K562 (cell line): Measurements from ENCODE around the gene GAS2L2. TPM values are rescaled to one million over a fixed set of nuclear protein-coding genes. Genes with fewer than 3 reads are reported as not detected.

Experiments
- ATAC-seq: fragments of 200-7000 bp; cut with Tn5 transposase; 3 replicates; pipeline ENCODE4 v1.9.1; 2020; ENCODE audit warnings: moderate library complexity
- BruUV-seq: library from RNA; stranded (reverse); fragments of 400-500 nt; replicated peaks from 2 replicates; lab custom pipeline; 2021; lab: Mats Ljungman, UMichigan
- CTCF ChIA-PET: fragments of 300-600 bp; formaldehyde crosslinking; extraction: SDS; loops from one replicate; lab custom pipeline; 2021; ENCODE audit warnings: low intra/inter-chr PET ratio; lab: Yijun Ruan, JAX
- POLR2A ChIA-PET: fragments of 300-600, 350-650 bp; sonication (Branson Sonifier 250); formaldehyde crosslinking; extraction: SDS; loops from one replicate; lab custom pipeline; 2021; ENCODE audit warnings: antibody characterized with exemption, inconsistent platforms; lab: Yijun Ruan, JAX
- DNase-seq, 4 experiments: peaks; one replicate each; pipeline versions ENCODE4 v3.0.0 to v3.0.0-alpha.2; 2011 to 2018; ENCODE audit warnings: low spot score in 3 of 4, mixed read lengths in 3 of 4; ENCODE audit errors: extremely low read depth in 1 of 4
- FAIRE-seq: peaks from 2 replicates; lab custom pipeline; 2011; peaks lifted over from hg19 to GRCh38; lab: Jason Lieb, UNC
- H2AFZ ChIP-seq: 2 replicates; pipeline ENCODE4 v1.6.0; 2011; ENCODE audit warnings: low read depth, low read length, control low read depth, inconsistent platforms
- H3K27ac ChIP-seq: fragments of 200-600 bp; 3 replicates; pipeline ENCODE4 v1.8.0; 2011; ENCODE audit warnings: low read depth, mild to moderate bottlenecking, control low read depth, inconsistent platforms, low read length, moderate library complexity, mixed read lengths; ENCODE audit errors: extremely low read depth
- H3K27me3 ChIP-seq, 2 experiments: fragments of 300-600 bp in 1 of 2; 2 replicates in 1 of 2; 3 replicates in 1 of 2; pipeline versions ENCODE4 v1.6.0 to v1.8.0; 2011; ENCODE audit warnings: inconsistent platforms in 2 of 2, low read length in 2 of 2, mild to moderate bottlenecking in 1 of 2, mixed read lengths in 1 of 2, moderate library complexity in 1 of 2; ENCODE audit not compliant: control insufficient read depth in 2 of 2, insufficient read depth in 2 of 2
- H3K36me3 ChIP-seq: fragments of 300-600 bp; 3 replicates; pipeline ENCODE4 v1.8.0; 2011; ENCODE audit warnings: mild to moderate bottlenecking, low read length, inconsistent platforms; ENCODE audit not compliant: control insufficient read depth, insufficient read depth
- H3K4me1 ChIP-seq, 2 experiments: fragments of 200-600 bp in 1 of 2; replicated peaks in 1 of 2; 2 replicates in 1 of 2; 3 replicates in 1 of 2; pipeline versions ENCODE4 v1.5.1 to v1.8.0; 2011; ENCODE audit warnings: inconsistent platforms in 2 of 2, low read length in 2 of 2, mild to moderate bottlenecking in 1 of 2, mixed read lengths in 1 of 2, moderate library complexity in 1 of 2; ENCODE audit not compliant: control insufficient read depth in 2 of 2, insufficient read depth in 2 of 2
- H3K4me2 ChIP-seq: 2 replicates; pipeline ENCODE4 v1.6.1; 2011; ENCODE audit warnings: low read length, control low read depth, inconsistent platforms, mixed read lengths; ENCODE audit not compliant: insufficient read depth
- H3K4me3 ChIP-seq: fragments of 200-600 bp; sonication (generic), shearing (Covaris generic); 2 replicates; pipeline ENCODE4 v1.5.1; 2016; ENCODE audit warnings: control low read depth, inconsistent platforms
- H3K79me2 ChIP-seq: fragments of 200-600 bp; 3 replicates; pipeline ENCODE4 v1.8.0; 2011; ENCODE audit warnings: low read length, inconsistent platforms; ENCODE audit not compliant: control insufficient read depth, insufficient read depth
- H3K9ac ChIP-seq, 2 experiments: 2 replicates each; pipeline versions ENCODE4 v1.6.0 to v1.6.1; 2011; ENCODE audit warnings: low read depth in 2 of 2, low read length in 2 of 2, control low read depth in 1 of 2, inconsistent platforms in 1 of 2, mild to moderate bottlenecking in 1 of 2, mixed read lengths in 1 of 2; ENCODE audit not compliant: insufficient read depth in 1 of 2
- H3K9me1 ChIP-seq: one replicate; pipeline ENCODE4 v1.6.0; 2011; ENCODE audit warnings: inconsistent platforms, mild to moderate bottlenecking, low read length, moderate library complexity; ENCODE audit not compliant: control insufficient read depth, insufficient read depth
- H3K9me3 ChIP-seq: replicated peaks from 2 replicates; pipeline ENCODE4 v1.5.1; 2011; ENCODE audit warnings: low read depth, low read length, inconsistent platforms; ENCODE audit not compliant: control insufficient read depth, insufficient read depth
- H4K20me1 ChIP-seq: replicated peaks from 2 replicates; pipeline ENCODE4 v1.6.1; 2011; ENCODE audit warnings: low read length, inconsistent platforms, mixed read lengths; ENCODE audit not compliant: control insufficient read depth, insufficient read depth
- BHLHE40 ChIP-seq: IDR thresholded peaks from 2 replicates; pipeline ENCODE4 v1.6.1; 2011; ENCODE audit warnings: low read length, improper control_type of control experiment
- CBX5 ChIP-seq: IDR thresholded peaks from 2 replicates; pipeline ENCODE4 v1.6.1; 2014; ENCODE audit warnings: low read depth, borderline replicate concordance
- CXXC5 ChIP-seq: fragments of 250-450 bp; sonication (Bioruptor Pico); IDR thresholded peaks from 2 replicates; pipeline ENCODE4 v1.8.0; 2022; ENCODE audit warnings: inconsistent platforms, mild to moderate bottlenecking, moderate library complexity
- FOSL1 ChIP-seq: fragments of 200-800 bp; sonication (Bioruptor generic); conservative IDR thresholded peaks from 2 replicates; pipeline ENCODE4 v1.6.1; 2016; ENCODE audit warnings: missing genetic modification characterization, missing compliant biosample characterization
- FOXM1 ChIP-seq, 2 experiments: fragments of 450-650 bp in 1 of 2; sonication (generic) in 1 of 2; formaldehyde crosslinking in 1 of 2; IDR thresholded peaks; 2 replicates each; pipeline versions ENCODE4 v1.6.1 to v1.9.0; 2017 to 2022; ENCODE audit warnings: low read depth in 2 of 2, mild to moderate bottlenecking in 2 of 2, missing genetic modification reagents in 1 of 2, moderate library complexity in 1 of 2
- L3MBTL2 ChIP-seq: fragments of 450-650 bp; IDR thresholded peaks from 2 replicates; pipeline ENCODE4 v1.6.1; 2016; ENCODE audit warnings: mild to moderate bottlenecking, moderate library complexity
- MAX ChIP-seq: sonication (generic); formaldehyde crosslinking; IDR thresholded peaks from 2 replicates; pipeline ENCODE4 v1.9.0; 2022; ENCODE audit warnings: mild to moderate bottlenecking, missing genetic modification reagents
- MED1 ChIP-seq: sonication (generic); formaldehyde crosslinking; IDR thresholded peaks from 2 replicates; pipeline ENCODE4 v1.8.1; 2023; ENCODE audit warnings: missing genetic modification reagents, borderline replicate concordance
- NR2C1 ChIP-seq, 2 experiments: fragments of 450-650 bp; IDR thresholded peaks; 2 replicates each; pipeline ENCODE4 v1.6.1; 2017; ENCODE audit warnings: mild to moderate bottlenecking in 2 of 2, antibody characterized with exemption in 1 of 2, inconsistent platforms in 1 of 2, missing compliant biosample characterization in 1 of 2, missing genetic modification characterization in 1 of 2
- NRF1 ChIP-seq, 2 experiments: fragments of 450-650 bp; IDR thresholded peaks in 1 of 2; conservative IDR thresholded peaks in 1 of 2; 2 replicates each; pipeline ENCODE4 v1.6.1; 2014; ENCODE audit warnings: mild to moderate bottlenecking in 2 of 2
- PYGO2 ChIP-seq: fragments of 450-650 bp; IDR thresholded peaks from 2 replicates; pipeline ENCODE4 v1.6.1; 2016; ENCODE audit warnings: mild to moderate bottlenecking, missing genetic modification characterization, moderate library complexity, missing compliant biosample characterization
- ZNF79 ChIP-seq: fragments of 250-450 bp; sonication (Bioruptor Pico); IDR thresholded peaks from 2 replicates; pipeline ENCODE4 v1.4.0; 2020; ENCODE audit warnings: low read depth, mild to moderate bottlenecking, moderate library complexity
- WGBS: fragments of 100-300 bp; shearing (Covaris generic); methylation state at CpG from one replicate; pipeline ENCODE4 v1.1.6; 2016; ENCODE audit warnings: low coverage, mixed read lengths; ENCODE audit not compliant: insufficient coverage; ENCODE audit errors: missing lambda C conversion rate; 5-methylcytosine and 5-hydroxymethylcytosine counted together
- in situ Hi-C: fragments of 300-500 bp; cut with MboI; formaldehyde crosslinking; loops from 4 replicates; pipeline ENCODE4 v1.15.0; 2018; ENCODE audit warnings: inconsistent platforms, mixed read lengths
- intact Hi-C: fragments of 100-400 bp; cut with micrococcal nuclease; formaldehyde crosslinking; loops from 2 replicates; pipeline ENCODE4 v1.14.2; 2022
- polyA plus RNA-seq, 8 experiments: library from polyadenylated mRNA; depleted of rRNA in 4 of 8; stranded (reverse) in 5 of 8; unstranded in 3 of 8; fragments of >200 nt; fragmentation: Nextera tagmentation in 2 of 8; fragmentation: Illumina TruSeq in 1 of 8; extraction: Ambion mirVana in 2 of 8; extraction: Trizol in 1 of 8; gene quantifications; 2 replicates each; pipeline versions ENCODE4 v1.2.1 to v1.2.3, GENCODE V29; 2011 to 2014; ENCODE audit warnings: inconsistent platforms in 1 of 8, missing spikeins in 1 of 8
- total RNA-seq, 7 experiments: library from RNA; depleted of rRNA in 6 of 7; stranded (reverse); fragments of >200 nt in 6 of 7; fragmentation: Illumina TruSeq in 2 of 7; extraction: Trizol in 2 of 7; gene quantifications; 2 replicates each; pipeline versions ENCODE4 v1.2.1 to v1.2.3, GENCODE V29; 2011 to 2021; ENCODE audit warnings: low replicate concordance in 1 of 7
- TF ChIP-seq, protein P1 (sequence below): sonication (generic); formaldehyde crosslinking; IDR thresholded peaks from 2 replicates; pipeline ENCODE4 v1.5.0; 2020; ENCODE audit warnings: missing genetic modification reagents

Gene GAS2L2
- total and polyA plus RNA-seq, 9 of the 15 experiments (the other 6 are each of a cell fraction or from before 2014, with no cell fraction given): not detected

DNA sequence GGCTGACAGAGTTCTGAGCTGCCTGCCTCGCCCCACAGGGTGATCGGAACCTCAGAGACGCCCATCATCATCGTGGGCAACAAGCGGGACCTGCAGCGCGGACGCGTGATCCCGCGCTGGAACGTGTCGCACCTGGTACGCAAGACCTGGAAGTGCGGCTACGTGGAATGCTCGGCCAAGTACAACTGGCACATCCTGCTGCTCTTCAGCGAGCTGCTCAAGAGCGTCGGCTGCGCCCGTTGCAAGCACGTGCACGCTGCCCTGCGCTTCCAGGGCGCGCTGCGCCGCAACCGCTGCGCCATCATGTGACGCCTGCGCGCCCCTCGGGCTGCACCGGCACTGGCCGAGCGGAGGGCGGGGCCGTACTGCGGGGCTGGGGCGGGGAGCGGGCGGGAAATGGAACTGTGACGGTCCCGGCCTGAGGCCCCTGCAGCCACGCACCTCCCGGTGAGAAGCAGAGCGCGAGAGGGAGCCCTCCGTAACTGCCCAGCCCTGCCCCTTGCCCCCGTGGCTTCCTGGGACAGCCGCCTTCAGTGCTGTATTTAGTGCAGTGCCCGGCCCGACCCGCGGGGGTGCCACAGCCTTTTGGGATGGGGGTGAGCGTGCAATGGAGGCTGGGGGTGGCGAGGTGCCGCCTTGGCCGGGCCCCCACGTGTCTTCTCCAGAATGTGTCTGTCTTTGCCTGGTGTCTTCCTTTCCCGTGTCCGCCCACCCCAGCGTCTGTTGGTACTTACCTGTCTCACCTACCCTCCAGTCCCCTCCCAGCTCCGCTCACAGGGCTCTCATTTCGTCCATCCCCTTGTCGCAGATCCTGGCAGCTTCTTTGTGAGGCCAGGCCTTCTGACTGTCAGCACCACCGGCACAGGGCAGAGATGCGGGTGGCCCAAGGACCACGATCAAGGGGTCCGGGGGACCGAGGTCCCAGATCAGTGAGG is 11.8 kb downstream of the GAS2L2 start (continued):
- TF ChIP-seq, protein P1, sequence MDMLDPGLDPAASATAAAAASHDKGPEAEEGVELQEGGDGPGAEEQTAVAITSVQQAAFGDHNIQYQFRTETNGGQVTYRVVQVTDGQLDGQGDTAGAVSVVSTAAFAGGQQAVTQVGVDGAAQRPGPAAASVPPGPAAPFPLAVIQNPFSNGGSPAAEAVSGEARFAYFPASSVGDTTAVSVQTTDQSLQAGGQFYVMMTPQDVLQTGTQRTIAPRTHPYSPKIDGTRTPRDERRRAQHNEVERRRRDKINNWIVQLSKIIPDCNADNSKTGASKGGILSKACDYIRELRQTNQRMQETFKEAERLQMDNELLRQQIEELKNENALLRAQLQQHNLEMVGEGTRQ (CRISPR knock-in tag): peak; percentile 65
- TF ChIP-seq MED1 (CRISPR knock-in tag) (no peak), CXXC5 (CRISPR knock-in tag) (peak; percentile 64), FOSL1 (no peak), NRF1 (conservative IDR thresholded peaks at IDR 0.05 in 1 of 2, IDR thresholded peaks at IDR 0.05 in 1 of 2) (peak; percentile 23 to 49; a peak in 1 of 4 replicates), MAX (peak; percentile 75), BHLHE40 (peak; percentile 82), L3MBTL2 (peak; percentile 91)

- ATAC-seq (no peak), FAIRE-seq (no peak), DNase-seq (no peak)
- Histone ChIP-seq H3K9ac (no peak overlapping the region), H3K36me3 (no peaks in the 10 kb centered on the region), H3K9me3 (no peaks in the 10 kb centered on the region), H2AFZ (no peak overlapping the region), H3K4me3 (no peak overlapping the region), H3K4me1 (peaks cover 0 to 12% of the 10 kb centered on the region in 2 experiments; a peak in 2 of 5 replicates), H4K20me1 (peaks cover 8% of the 10 kb centered on the region; the same call in 1 of the 2 replicates), H3K79me2 (no peaks in the 10 kb centered on the region), H3K27me3 (peaks cover 26 to 69% of the 10 kb centered on the region in 2 experiments), H3K9me1 (peaks cover 4% of the 10 kb centered on the region), H3K4me2 (no peak overlapping the region), H3K27ac (no peak overlapping the region)
- no TSS peak for BruUV-seq
- in situ Hi-C loops: loop anchor here (10.0 to 25.0 kb wide), 2 partner anchors 595 to 1303 kb away; partner anchors contain the start of genes NLE1 and UNC45B
- intact Hi-C loops: no loop called here
- 3% methylated on average over 7 of the region's 7 CpGs for WGBS
- ChIA-PET CTCF (no interaction called here), POLR2A (interaction anchor here (1.0 kb wide), 1 partner anchor 12 kb away, joined by 3 read pairs; no protein-coding TSS in a partner anchor)
- no peak for TF ChIP-seq FOXM1 (IDR thresholded peaks at IDR 0.05; ENCODE audit: low read depth)
- TF ChIP-seq FOXM1 (CRISPR knock-in tag; IDR thresholded peaks at IDR 0.05; ENCODE audit: low read depth): no peak
- TF ChIP-seq CBX5: no peak
- no peak for TF ChIP-seq NR2C1 (IDR thresholded peaks at IDR 0.05)
- no peak for TF ChIP-seq NR2C1 (tag; IDR thresholded peaks at IDR 0.05)
- TF ChIP-seq ZNF79 (CRISPR knock-in tag): no peak
- no peak for TF ChIP-seq PYGO2
Observed at GRCh38 chr17:35740216-35740615, 12.8 kb downstream of the GAS2L2 start.
